ENCODE measurements around the gene HSD17B14. TPM values are rescaled to one million over a fixed set of nuclear protein-coding genes. Genes with fewer than 3 reads are reported as not detected.

The HSD17B14 gene
- total RNA-seq, 4 donors from 2014 or later: 3.5 to 15.1 (median 5.4) TPM

DNA sequence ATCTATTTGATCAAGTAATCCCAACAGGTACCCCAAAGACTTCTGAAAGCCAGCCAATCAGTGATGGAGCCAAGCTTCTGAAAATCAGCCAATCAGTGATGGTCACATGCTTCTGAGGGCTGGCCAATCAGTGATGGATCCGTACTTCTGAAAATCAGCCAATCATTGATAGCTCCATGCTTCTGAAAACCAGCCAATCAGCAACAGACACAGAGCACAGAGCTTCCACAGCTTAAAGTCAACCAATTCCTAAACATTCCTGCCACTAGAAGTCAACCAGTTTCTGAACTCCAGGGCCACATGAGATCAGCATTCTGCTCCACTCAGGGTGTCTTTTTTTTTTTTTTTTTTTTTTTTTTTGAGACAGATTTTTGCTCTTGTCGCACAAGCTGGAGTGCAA lies 8.2 kb upstream of the HSD17B14 start:
- no peaks in the 10 kb centered on the region for H3K9me3 ChIP-seq
- H3K27ac ChIP-seq: no peak overlapping the region
- no peak overlapping the region for H3K4me3 ChIP-seq
- WGBS, 2 donors (ENCODE audit: low coverage in 1 of 2): 85% methylated on average over 2 of the region's 2 CpGs; no CpG with 5 or more reads in 1 of the 2 donors
- no peak for DNase-seq
- H3K36me3 ChIP-seq: no peaks in the 10 kb centered on the region
- intact Hi-C loops (cut with DNase I; ENCODE audit: low total_unique reads): no loop called here
- H3K4me1 ChIP-seq: no peaks in the 10 kb centered on the region
- no peaks in the 10 kb centered on the region for H3K27me3 ChIP-seq
- in situ Hi-C loops (cut with MboI; ENCODE audit: low pct_ligation_motif_present in 1 of 4, low pct_unique_long_range_greater_than_20kb in 1 of 4, low sequenced_read_pairs in 3 of 4): loop anchor here in 1 of 4 donors (5.0 kb wide), 1 partner anchor 52 kb away; no protein-coding TSS in a partner anchor
- TF ChIP-seq EP300 (IDR thresholded peaks at IDR 0.05; ENCODE audit: low read depth): no peak
- no peak for TF ChIP-seq POLR2AphosphoS5 (IDR thresholded peaks at IDR 0.05)
- TF ChIP-seq, protein P1, sequence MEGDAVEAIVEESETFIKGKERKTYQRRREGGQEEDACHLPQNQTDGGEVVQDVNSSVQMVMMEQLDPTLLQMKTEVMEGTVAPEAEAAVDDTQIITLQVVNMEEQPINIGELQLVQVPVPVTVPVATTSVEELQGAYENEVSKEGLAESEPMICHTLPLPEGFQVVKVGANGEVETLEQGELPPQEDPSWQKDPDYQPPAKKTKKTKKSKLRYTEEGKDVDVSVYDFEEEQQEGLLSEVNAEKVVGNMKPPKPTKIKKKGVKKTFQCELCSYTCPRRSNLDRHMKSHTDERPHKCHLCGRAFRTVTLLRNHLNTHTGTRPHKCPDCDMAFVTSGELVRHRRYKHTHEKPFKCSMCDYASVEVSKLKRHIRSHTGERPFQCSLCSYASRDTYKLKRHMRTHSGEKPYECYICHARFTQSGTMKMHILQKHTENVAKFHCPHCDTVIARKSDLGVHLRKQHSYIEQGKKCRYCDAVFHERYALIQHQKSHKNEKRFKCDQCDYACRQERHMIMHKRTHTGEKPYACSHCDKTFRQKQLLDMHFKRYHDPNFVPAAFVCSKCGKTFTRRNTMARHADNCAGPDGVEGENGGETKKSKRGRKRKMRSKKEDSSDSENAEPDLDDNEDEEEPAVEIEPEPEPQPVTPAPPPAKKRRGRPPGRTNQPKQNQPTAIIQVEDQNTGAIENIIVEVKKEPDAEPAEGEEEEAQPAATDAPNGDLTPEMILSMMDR (IDR thresholded peaks at IDR 0.05): peak in 2 of 5 experiments; percentile 22 to 32

DNA sequence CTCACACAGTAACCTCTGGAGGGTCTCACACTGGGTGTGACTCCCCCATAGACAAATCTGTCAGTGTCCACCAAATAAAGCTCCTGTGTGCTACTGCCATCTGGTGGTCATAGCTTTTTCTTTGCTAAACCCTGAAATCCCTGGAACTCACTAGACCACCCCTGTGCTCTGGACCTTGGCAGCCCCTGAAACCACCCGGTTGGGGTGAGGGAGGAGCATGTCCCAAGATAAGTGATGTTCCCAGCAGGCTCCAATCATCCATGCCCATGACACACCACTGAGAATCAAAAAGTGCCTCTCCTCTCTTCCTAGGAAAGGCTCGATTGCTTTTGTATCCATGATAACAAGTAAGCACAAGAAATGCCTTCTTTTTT lies 6.5 kb upstream of the HSD17B14 start:
- Histone ChIP-seq H3K27ac (no peak overlapping the region), H3K27me3 (no peaks in the 10 kb centered on the region), H3K4me3 (no peak overlapping the region), H3K36me3 (no peaks in the 10 kb centered on the region), H3K9me3 (no peaks in the 10 kb centered on the region), H3K4me1 (no peaks in the 10 kb centered on the region)
- TF ChIP-seq POLR2AphosphoS5 (IDR thresholded peaks at IDR 0.05) (no peak), POLR2A (IDR thresholded peaks at IDR 0.05) (no peak), EP300 (IDR thresholded peaks at IDR 0.05; ENCODE audit: low read depth) (no peak)
- TF ChIP-seq, protein P1 (IDR thresholded peaks at IDR 0.05): peak; percentile 76 to 84 (median 80)
- WGBS, 2 donors (ENCODE audit: low coverage in 1 of 2): 37 to 46% methylated on average over 2 of the region's 2 CpGs
- in situ Hi-C loops (cut with MboI; ENCODE audit: low pct_ligation_motif_present in 1 of 4, low pct_unique_long_range_greater_than_20kb in 1 of 4, low sequenced_read_pairs in 3 of 4) (loop anchor here in 1 of 4 donors (5.0 kb wide), 1 partner anchor 50 kb away; no protein-coding TSS in a partner anchor), intact Hi-C loops (cut with DNase I; ENCODE audit: low total_unique reads) (no loop called here)
- DNase-seq: peak; percentile 34

DNA sequence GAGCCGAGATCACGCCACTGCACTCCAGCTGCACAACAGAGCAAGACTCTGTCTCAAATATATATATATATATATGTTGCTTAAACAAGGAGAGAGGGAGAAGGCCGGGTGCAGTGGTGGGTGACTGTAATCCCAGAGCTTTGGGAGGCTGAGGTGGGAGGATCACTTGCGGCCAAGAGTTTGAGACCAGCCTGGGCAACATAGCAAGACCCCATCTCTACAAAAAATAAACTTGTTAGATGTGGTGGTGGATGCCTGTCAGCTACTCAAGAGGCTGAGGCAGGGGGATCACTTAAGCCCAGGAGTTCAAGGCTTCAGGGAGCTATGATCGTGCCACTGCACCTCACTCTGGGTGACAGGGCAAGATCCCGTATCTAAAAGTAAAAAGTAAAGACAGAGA lies 5.3 kb upstream of the HSD17B14 start:
- Histone ChIP-seq H3K4me1 (peaks cover 0 to 6% (median 2%) of the 10 kb centered on the region in 4 donors), H3K27me3 (no peaks in the 10 kb centered on the region), H3K27ac (no peak overlapping the region), H3K4me3 (no peak overlapping the region), H3K36me3 (no peaks in the 10 kb centered on the region), H3K9me3 (no peaks in the 10 kb centered on the region)
- 87 to 88% methylated on average over 4 to 6 of the region's 6 CpGs for WGBS, 2 donors (ENCODE audit: low coverage in 1 of 2)
- no peak for DNase-seq
- intact Hi-C loops (cut with DNase I; ENCODE audit: low total_unique reads) (no loop called here), in situ Hi-C loops (cut with MboI; ENCODE audit: low pct_ligation_motif_present in 1 of 4, low pct_unique_long_range_greater_than_20kb in 1 of 4, low sequenced_read_pairs in 3 of 4) (loop anchor here in 1 of 4 donors (5.0 kb wide), 1 partner anchor 49 kb away; no protein-coding TSS in a partner anchor)
- TF ChIP-seq POLR2AphosphoS5 (IDR thresholded peaks at IDR 0.05): no peak
- TF ChIP-seq, protein P1 (IDR thresholded peaks at IDR 0.05): no peak
- no peak for TF ChIP-seq EP300 (IDR thresholded peaks at IDR 0.05; ENCODE audit: low read depth)
- TF ChIP-seq POLR2A (IDR thresholded peaks at IDR 0.05): no peak

DNA sequence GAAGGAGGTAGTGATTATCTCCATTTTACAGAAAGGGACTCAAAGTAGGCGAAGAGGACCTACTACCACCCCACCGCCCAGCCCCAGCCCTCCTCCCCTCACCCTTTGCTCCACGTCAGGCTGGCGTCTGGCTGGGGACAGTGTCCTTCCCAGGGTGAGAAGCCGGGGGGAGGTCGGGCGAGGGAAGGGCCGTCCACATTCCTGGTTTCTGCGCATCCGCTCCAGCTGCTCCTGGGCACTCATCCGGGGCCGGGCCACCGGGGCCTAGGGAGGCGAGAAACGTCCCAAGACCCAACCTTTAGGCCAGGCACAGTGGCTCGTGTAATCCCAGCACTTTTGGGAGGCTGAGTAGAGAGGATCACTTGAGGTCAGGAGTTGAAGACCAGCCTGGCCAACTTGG lies 4.8 kb upstream of the HSD17B14 start:
- peaks cover 0 to 10% (median 3%) of the 10 kb centered on the region in 4 donors for H3K4me1 ChIP-seq
- no peaks in the 10 kb centered on the region for H3K36me3 ChIP-seq
- no peak for DNase-seq
- intact Hi-C loops (cut with DNase I; ENCODE audit: low total_unique reads) (no loop called here), in situ Hi-C loops (cut with MboI; ENCODE audit: low pct_ligation_motif_present in 1 of 4, low pct_unique_long_range_greater_than_20kb in 1 of 4, low sequenced_read_pairs in 3 of 4) (loop anchor here in 1 of 4 donors (5.0 kb wide), 1 partner anchor 49 kb away; no protein-coding TSS in a partner anchor)
- no peaks in the 10 kb centered on the region for H3K27me3 ChIP-seq
- no peak overlapping the region for H3K4me3 ChIP-seq
- no peaks in the 10 kb centered on the region for H3K9me3 ChIP-seq
- no peak for TF ChIP-seq POLR2A (IDR thresholded peaks at IDR 0.05)
- TF ChIP-seq POLR2AphosphoS5 (IDR thresholded peaks at IDR 0.05): no peak
- TF ChIP-seq EP300 (IDR thresholded peaks at IDR 0.05; ENCODE audit: low read depth): no peak
- H3K27ac ChIP-seq: no peak overlapping the region
- WGBS, 2 donors (ENCODE audit: low coverage in 1 of 2): 89% methylated on average over 16 of the region's 16 CpGs; no CpG with 5 or more reads in 1 of the 2 donors

Data from transverse colon (tissue), 4 donors.